GM23248 (cell line): ENCODE results near the gene SLC37A1. TPM values are rescaled to one million over a fixed set of nuclear protein-coding genes. Genes with fewer than 3 reads are reported as not detected.

Experiments
- DNase-seq: peaks from one replicate; pipeline ENCODE4 v3.0.0-alpha.2; 2015
- H2AFZ ChIP-seq: fragments of 200-600 bp; sonication (generic); 2 replicates; pipeline ENCODE4 v1.6.1; 2016; ENCODE audit warnings: antibody characterized with exemption
- H3F3A ChIP-seq: fragments of 200-600 bp; sonication (generic); 2 replicates; pipeline ENCODE4 v1.6.1; 2016; ENCODE audit warnings: mild to moderate bottlenecking, antibody characterized with exemption, mixed run types; ENCODE audit not compliant: insufficient read depth
- H3K27ac ChIP-seq: fragments of 200-600 bp; sonication (generic); 2 replicates; pipeline ENCODE4 v1.5.1; 2016; ENCODE audit warnings: mild to moderate bottlenecking
- H3K27me3 ChIP-seq: fragments of 200-600 bp; sonication (generic); replicated peaks from 2 replicates; pipeline ENCODE4 v1.6.1; 2016; ENCODE audit warnings: mild to moderate bottlenecking; ENCODE audit not compliant: insufficient read depth
- H3K36me3 ChIP-seq: fragments of 200-600 bp; sonication (generic); 2 replicates; pipeline ENCODE4 v1.6.1; 2016; ENCODE audit warnings: low read depth, mild to moderate bottlenecking
- H3K4me1 ChIP-seq: fragments of 200-600 bp; sonication (generic); 2 replicates; pipeline ENCODE4 v1.6.1; 2016; ENCODE audit warnings: mild to moderate bottlenecking; ENCODE audit not compliant: insufficient read depth
- H3K4me2 ChIP-seq: fragments of 200-600 bp; sonication (generic); one replicate; pipeline ENCODE4 v1.6.1; 2016; ENCODE audit warnings: mild to moderate bottlenecking; ENCODE audit not compliant: unreplicated experiment
- H3K4me3 ChIP-seq: fragments of 200-600 bp; sonication (generic); 2 replicates; pipeline ENCODE4 v1.5.1; 2016; ENCODE audit warnings: mild to moderate bottlenecking
- H3K79me2 ChIP-seq: fragments of 200-600 bp; sonication (generic); 2 replicates; pipeline ENCODE4 v1.6.1; 2016; ENCODE audit warnings: mild to moderate bottlenecking; ENCODE audit not compliant: insufficient read depth
- H3K9ac ChIP-seq: fragments of 200-600 bp; sonication (generic); 2 replicates; pipeline ENCODE4 v1.6.1; 2016; ENCODE audit warnings: mild to moderate bottlenecking
- H3K9me2 ChIP-seq: fragments of 200-600 bp; sonication (generic); 2 replicates; pipeline ENCODE4 v1.6.1; 2016; ENCODE audit warnings: mixed run types, mild to moderate bottlenecking, moderate library complexity; ENCODE audit not compliant: insufficient read depth
- H3K9me3 ChIP-seq: fragments of 200-600 bp; sonication (generic); one replicate; pipeline ENCODE4 v1.6.1; 2017; ENCODE audit warnings: low read depth
- H4K20me1 ChIP-seq: fragments of 200-600 bp; sonication (generic); 2 replicates; pipeline ENCODE4 v1.6.0; 2016; ENCODE audit not compliant: insufficient read depth
- EZH2 ChIP-seq: fragments of 200-600 bp; sonication (generic); IDR thresholded peaks from 2 replicates; pipeline ENCODE4 v1.6.1; 2018; ENCODE audit warnings: antibody characterized with exemption, mild to moderate bottlenecking; ENCODE audit not compliant: insufficient read depth, poor library complexity, severe bottlenecking
- EZH2phosphoT487 ChIP-seq: fragments of 200-600 bp; sonication (generic); IDR thresholded peaks from 2 replicates; pipeline ENCODE4 v1.6.1; 2018; ENCODE audit warnings: antibody characterized with exemption, moderate library complexity, mild to moderate bottlenecking, low read depth; ENCODE audit not compliant: insufficient read depth
- WGBS, 2 experiments: methylation state at CpG; one replicate each; pipeline ENCODE4 v1.1.6; 2015 to 2017; ENCODE audit warnings: low lambda C conversion rate in 2 of 2, low coverage in 1 of 2; ENCODE audit errors: missing lambda C conversion rate in 2 of 2; 5-methylcytosine and 5-hydroxymethylcytosine counted together
- in situ Hi-C: fragments of 300-500 bp; cut with MboI; formaldehyde crosslinking; loops from 2 replicates; pipeline ENCODE4 v1.15.0; 2020
- polyA plus RNA-seq: library from polyadenylated mRNA; unstranded; fragments of >200 nt; fragmentation: Nextera tagmentation; extraction: Ambion mirVana; gene quantifications from 2 replicates; pipeline ENCODE4 v1.2.1, GENCODE V29; 2016
- total RNA-seq: library from RNA; depleted of rRNA; stranded (reverse); fragments of >200 nt; shearing (Covaris generic); gene quantifications from 2 replicates; pipeline ENCODE4 v1.2.3, GENCODE V29; 2014

Gene SLC37A1
- total and polyA plus RNA-seq, 2 experiments from 2014 or later: not detected

GRCh38 chr21:42544544-42544943 is 30.9 kb downstream of the SLC37A1 start:
- WGBS, 2 experiments: 71 to 77% methylated on average over 8 of the region's 8 CpGs
- no peaks in the 10 kb centered on the region for H3K79me2 ChIP-seq
- TF ChIP-seq EZH2phosphoT487: no peak
- TF ChIP-seq EZH2: no peak
- H3F3A ChIP-seq: no peaks in the 10 kb centered on the region
- H3K36me3 ChIP-seq: no peaks in the 10 kb centered on the region
- no peaks in the 10 kb centered on the region for H3K4me1 ChIP-seq
- H3K4me2 ChIP-seq: no peak overlapping the region
- H2AFZ ChIP-seq: no peak overlapping the region
- no peaks in the 10 kb centered on the region for H3K9me3 ChIP-seq
- in situ Hi-C loops: no loop called here
- H3K27me3 ChIP-seq: no peaks in the 10 kb centered on the region
- no peaks in the 10 kb centered on the region for H4K20me1 ChIP-seq
- H3K4me3 ChIP-seq: no peak overlapping the region
- H3K9me2 ChIP-seq: no peaks in the 10 kb centered on the region
- no peak overlapping the region for H3K9ac ChIP-seq
- H3K27ac ChIP-seq: no peak overlapping the region
- DNase-seq: no peak

GRCh38 chr21:42545317-42545716 is 31.7 kb downstream of the SLC37A1 start:
- no peaks in the 10 kb centered on the region for H3K36me3 ChIP-seq
- H3K9ac ChIP-seq: no peak overlapping the region
- H3K27ac ChIP-seq: no peak overlapping the region
- H3K4me3 ChIP-seq: no peak overlapping the region
- no peak overlapping the region for H2AFZ ChIP-seq
- H3K9me3 ChIP-seq: no peaks in the 10 kb centered on the region
- in situ Hi-C loops: no loop called here
- no peak for DNase-seq
- TF ChIP-seq EZH2 (no peak), EZH2phosphoT487 (no peak)
- H3K9me2 ChIP-seq: no peaks in the 10 kb centered on the region
- H3K4me2 ChIP-seq: no peak overlapping the region
- no peaks in the 10 kb centered on the region for H3K4me1 ChIP-seq
- no peaks in the 10 kb centered on the region for H3K79me2 ChIP-seq
- H3K27me3 ChIP-seq: peaks cover 4% of the 10 kb centered on the region; the same call in 1 of the 2 replicates
- WGBS, 2 experiments: 42 to 56% methylated on average over 4 of the region's 4 CpGs
- no peaks in the 10 kb centered on the region for H4K20me1 ChIP-seq
- no peaks in the 10 kb centered on the region for H3F3A ChIP-seq

GRCh38 chr21:42545745-42546144 is 32.1 kb downstream of the SLC37A1 start:
- H3K9me2 ChIP-seq: no peaks in the 10 kb centered on the region
- no peaks in the 10 kb centered on the region for H3K4me1 ChIP-seq
- no peaks in the 10 kb centered on the region for H4K20me1 ChIP-seq
- peaks cover 8% of the 10 kb centered on the region; the same call in 1 of the 2 replicates for H3K27me3 ChIP-seq
- no peaks in the 10 kb centered on the region for H3F3A ChIP-seq
- no peak overlapping the region for H3K9ac ChIP-seq
- no peaks in the 10 kb centered on the region for H3K79me2 ChIP-seq
- no peaks in the 10 kb centered on the region for H3K9me3 ChIP-seq
- in situ Hi-C loops: no loop called here
- 62 to 66% methylated on average over 8 of the region's 8 CpGs for WGBS, 2 experiments
- TF ChIP-seq EZH2phosphoT487 (no peak), EZH2 (no peak)
- H3K27ac ChIP-seq: no peak overlapping the region
- no peak overlapping the region for H2AFZ ChIP-seq
- no peak overlapping the region for H3K4me2 ChIP-seq
- no peak for DNase-seq
- no peaks in the 10 kb centered on the region for H3K36me3 ChIP-seq
- H3K4me3 ChIP-seq: no peak overlapping the region

GRCh38 chr21:42546433-42546832 is 32.8 kb downstream of the SLC37A1 start:
- WGBS, 2 experiments: 71% methylated on average over 14 of the region's 14 CpGs

More at GRCh38 chr21:42546433-42546832, 32.8 kb downstream of the SLC37A1 start:
- no peaks in the 10 kb centered on the region for H3F3A ChIP-seq
- H3K9me2 ChIP-seq: no peaks in the 10 kb centered on the region
- H3K4me2 ChIP-seq: no peak overlapping the region
- no peaks in the 10 kb centered on the region for H4K20me1 ChIP-seq
- H3K27me3 ChIP-seq: peaks cover 15% of the 10 kb centered on the region
- H3K79me2 ChIP-seq: no peaks in the 10 kb centered on the region
- no peak overlapping the region for H2AFZ ChIP-seq
- in situ Hi-C loops: no loop called here
- DNase-seq: no peak
- no peaks in the 10 kb centered on the region for H3K9me3 ChIP-seq
- no peak for TF ChIP-seq EZH2
- no peak for TF ChIP-seq EZH2phosphoT487
- no peak overlapping the region for H3K9ac ChIP-seq
- H3K36me3 ChIP-seq: no peaks in the 10 kb centered on the region
- no peak overlapping the region for H3K27ac ChIP-seq
- no peaks in the 10 kb centered on the region for H3K4me1 ChIP-seq
- H3K4me3 ChIP-seq: no peak overlapping the region
